K562 (cell line): ENCODE data around the gene SERBP1. TPM values are rescaled to one million over a fixed set of nuclear protein-coding genes. Genes with fewer than 3 reads are reported as not detected.

Experiments
- ASH1L ChIP-seq: fragments of 450-650 bp; IDR thresholded peaks from 2 replicates; pipeline ENCODE4 v1.6.1; 2018; ENCODE audit warnings: borderline replicate concordance, mild to moderate bottlenecking, low read depth; ENCODE audit not compliant: partially characterized antibody
- BRD9 ChIP-seq: fragments of 450-650 bp; IDR thresholded peaks from 2 replicates; pipeline ENCODE4 v1.6.1; 2018; ENCODE audit warnings: low read depth; ENCODE audit not compliant: partially characterized antibody
- CC2D1A ChIP-seq: fragments of 450-650 bp; IDR thresholded peaks from 2 replicates; pipeline ENCODE4 v1.6.1; 2017; ENCODE audit warnings: mild to moderate bottlenecking
- DPF2 ChIP-seq: fragments of 450-650 bp; IDR thresholded peaks from 2 replicates; pipeline ENCODE4 v1.6.1; 2016
- E2F1 ChIP-seq: sonication (generic); formaldehyde crosslinking; IDR thresholded peaks from 2 replicates; pipeline ENCODE4 v1.8.1; 2023; ENCODE audit warnings: mild to moderate bottlenecking, missing genetic modification reagents, moderate library complexity
- ELF2 ChIP-seq: fragments of 250-450 bp; sonication (Bioruptor Pico); IDR thresholded peaks from 2 replicates; pipeline ENCODE4 v1.5.0; 2021; ENCODE audit warnings: mild to moderate bottlenecking
- ETV5 ChIP-seq: sonication (generic); formaldehyde crosslinking; IDR thresholded peaks from 2 replicates; pipeline ENCODE4 v1.4.0; 2020; ENCODE audit warnings: low read depth, mild to moderate bottlenecking, missing genetic modification reagents
- FOSL1 ChIP-seq: fragments of 200-800 bp; sonication (Bioruptor generic); conservative IDR thresholded peaks from 2 replicates; pipeline ENCODE4 v1.6.1; 2016; ENCODE audit warnings: missing genetic modification characterization, missing compliant biosample characterization
- GABPB2 ChIP-seq: fragments of 250-450 bp; sonication (Bioruptor Pico); conservative IDR thresholded peaks from 2 replicates; pipeline ENCODE4 v1.5.1; 2021; ENCODE audit warnings: mild to moderate bottlenecking
- GTF3C2 ChIP-seq: IDR thresholded peaks from 3 replicates; pipeline ENCODE4 v1.6.1; 2011; ENCODE audit warnings: borderline replicate concordance, mild to moderate bottlenecking, moderate library complexity; ENCODE audit not compliant: insufficient read length; ENCODE audit errors: extremely low read depth
- MYBL2 ChIP-seq, 2 experiments: fragments of 450-650 bp in 1 of 2; sonication (generic) in 1 of 2; formaldehyde crosslinking in 1 of 2; IDR thresholded peaks; 2 replicates each; pipeline versions ENCODE4 v1.6.1 to v1.8.1; 2017 to 2022; ENCODE audit warnings: borderline replicate concordance in 1 of 2, inconsistent platforms in 1 of 2, low read depth in 1 of 2, mild to moderate bottlenecking in 1 of 2, missing genetic modification reagents in 1 of 2, moderate library complexity in 1 of 2
- NFRKB ChIP-seq: fragments of 450-650 bp; IDR thresholded peaks from 2 replicates; pipeline ENCODE4 v1.6.1; 2016; ENCODE audit warnings: low read depth
- POU5F1 ChIP-seq: fragments of 150-350 bp; IDR thresholded peaks from 2 replicates; pipeline ENCODE4 v1.6.1; 2014; ENCODE audit warnings: borderline replicate concordance, low read length, low read depth, mild to moderate bottlenecking; ENCODE audit not compliant: partially characterized antibody
- PRPF4 ChIP-seq: fragments of 200-400 bp; formaldehyde crosslinking; IDR thresholded peaks from one replicate; pipeline ENCODE4 v1.6.1; 2017; ENCODE audit warnings: low read length, low read depth, mild to moderate bottlenecking; ENCODE audit not compliant: insufficient read depth, poor library complexity, severe bottlenecking
- RBM22 ChIP-seq: fragments of 200-400 bp; formaldehyde crosslinking; IDR thresholded peaks from 2 replicates; pipeline ENCODE4 v1.6.1; 2018; ENCODE audit warnings: low read length, low read depth; ENCODE audit not compliant: poor library complexity, severe bottlenecking
- RFX5 ChIP-seq: IDR thresholded peaks from 2 replicates; pipeline ENCODE4 v1.6.1; 2011; ENCODE audit warnings: low read depth, mild to moderate bottlenecking, improper control_type of control experiment, low read length
- VEZF1 ChIP-seq: fragments of 200-800 bp; sonication (Bioruptor generic); IDR thresholded peaks from 2 replicates; pipeline ENCODE4 v1.6.1; 2017; ENCODE audit warnings: missing genetic modification characterization, missing compliant biosample characterization
- ZNF197 ChIP-seq: fragments of 200-800 bp; sonication (Bioruptor generic); IDR thresholded peaks from 2 replicates; pipeline ENCODE4 v1.6.1; 2016; ENCODE audit warnings: low read depth, missing genetic modification characterization, missing compliant biosample characterization
- ZNF316 ChIP-seq: fragments of 450-650 bp; IDR thresholded peaks from 2 replicates; pipeline ENCODE4 v1.6.1; 2016
- ZNF583 ChIP-seq: fragments of 250-450 bp; sonication (Bioruptor Pico); IDR thresholded peaks from 2 replicates; pipeline ENCODE4 v1.4.0; 2020
- ZNF668 ChIP-seq: fragments of 250-450 bp; sonication (Bioruptor Pico); IDR thresholded peaks from 2 replicates; pipeline ENCODE4 v1.8.0; 2022; ENCODE audit warnings: mild to moderate bottlenecking, inconsistent platforms
- ZNF696 ChIP-seq: fragments of 250-450 bp; sonication (Bioruptor Pico); conservative IDR thresholded peaks from 2 replicates; pipeline ENCODE4 v1.4.0; 2020; ENCODE audit warnings: mild to moderate bottlenecking, moderate library complexity
- ZZZ3 ChIP-seq: fragments of 450-650 bp; IDR thresholded peaks from 2 replicates; pipeline ENCODE4 v1.6.1; 2016; ENCODE audit warnings: antibody characterized with exemption, mild to moderate bottlenecking, moderate library complexity
- polyA plus RNA-seq, 8 experiments: library from polyadenylated mRNA; depleted of rRNA in 4 of 8; stranded (reverse) in 5 of 8; unstranded in 3 of 8; fragments of >200 nt; fragmentation: Nextera tagmentation in 2 of 8; fragmentation: Illumina TruSeq in 1 of 8; extraction: Ambion mirVana in 2 of 8; extraction: Trizol in 1 of 8; gene quantifications; 2 replicates each; pipeline versions ENCODE4 v1.2.1 to v1.2.3, GENCODE V29; 2011 to 2014; ENCODE audit warnings: inconsistent platforms in 1 of 8, missing spikeins in 1 of 8
- total RNA-seq, 7 experiments: library from RNA; depleted of rRNA in 6 of 7; stranded (reverse); fragments of >200 nt in 6 of 7; fragmentation: Illumina TruSeq in 2 of 7; extraction: Trizol in 2 of 7; gene quantifications; 2 replicates each; pipeline versions ENCODE4 v1.2.1 to v1.2.3, GENCODE V29; 2011 to 2021; ENCODE audit warnings: low replicate concordance in 1 of 7

SERBP1 gene
- total and polyA plus RNA-seq, 9 of the 15 experiments (the other 6 are each of a cell fraction or from before 2014, with no cell fraction given): 79.9 to 761 (median 464) TPM

DNA sequence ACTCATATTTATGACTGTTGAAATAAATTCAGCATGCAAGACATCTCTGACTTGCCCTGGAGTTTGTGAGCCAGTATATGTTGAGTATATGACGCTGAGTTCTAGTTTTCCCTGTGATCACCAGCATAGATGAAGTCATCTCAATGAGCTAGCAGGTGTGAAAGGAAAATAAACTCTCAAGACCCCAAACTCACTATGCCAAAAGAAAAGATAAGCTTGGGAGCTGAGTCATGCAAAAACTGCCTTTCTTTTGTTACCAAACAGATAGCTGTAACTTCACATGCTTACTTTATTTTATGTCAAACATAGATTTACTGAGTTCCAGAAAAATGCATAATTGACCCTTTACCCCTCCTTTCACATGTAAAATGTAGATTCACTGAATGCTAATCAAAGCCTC is 52.9 kb downstream of the SERBP1 start (continued):
- TF ChIP-seq GTF3C2 (no peak), POU5F1 (no peak), E2F1 (CRISPR knock-in tag) (no peak), ELF2 (no peak), BRD9 (no peak), ZZZ3 (no peak), DPF2 (peak; percentile 72), MYBL2 (IDR thresholded peaks at IDR 0.05; ENCODE audit: low read depth) (no peak), MYBL2 (CRISPR knock-in tag; IDR thresholded peaks at IDR 0.05; ENCODE audit: borderline replicate concordance) (no peak), ZNF316 (peak; percentile 88), ZNF583 (CRISPR knock-in tag) (no peak), VEZF1 (CRISPR knock-in tag) (no peak), CC2D1A (no peak), ZNF197 (CRISPR knock-in tag) (no peak), GABPB2 (no peak), FOSL1 (0 out of 2 replicates have a peak, but pooled peaks have one; percentile 46), ASH1L (no peak), PRPF4 (no peak), ZNF668 (CRISPR knock-in tag) (no peak), RFX5 (no peak), NFRKB (no peak), ZNF696 (CRISPR knock-in tag) (no peak), RBM22 (no peak), ETV5 (no peak)
